Erythroblast (primary cell): ENCODE measurements around the gene SUGCT.

Experiments used
- GATA1 ChIP-seq: IDR thresholded peaks from 2 replicates; pipeline ENCODE4 v1.6.1; 2011; ENCODE audit warnings: low read depth, mild to moderate bottlenecking, control low read depth, low read length, moderate library complexity
- POLR2A ChIP-seq: IDR thresholded peaks from 2 replicates; pipeline ENCODE4 v1.6.1; 2011; ENCODE audit warnings: mild to moderate bottlenecking, low read length

GRCh38 chr7:40197527-40197926 is 62.7 kb downstream of the SUGCT start:
- TF ChIP-seq POLR2A (no peak), GATA1 (no peak)
